Limb (tissue), 2 donors: ENCODE results near the gene GMDS.

ENCODE experiments used
- DNase-seq, 2 donors: peaks; one replicate each; pipeline ENCODE4 v3.0.0-alpha.2; 2016; ENCODE audit errors: extremely low spot score in 2 of 2

The GMDS gene

GRCh38 chr6:1904466-1904799, 341.0 kb downstream of the GMDS start:
- DNase-seq, result no peak

- peak; percentile 24 to 51 for DNase-seq
Observed at GRCh38 chr6:1903780-1904465, 341.5 kb downstream of the GMDS start.

- DNase-seq, result no peak
Observed at GRCh38 chr6:1901556-1901955, 343.8 kb downstream of the GMDS start.

- no peak for DNase-seq
Observed at GRCh38 chr6:1896897-1897296, 348.5 kb downstream of the GMDS start.

- no peak for DNase-seq
Observed at GRCh38 chr6:1895721-1896120, 349.7 kb downstream of the GMDS start.

- DNase-seq, result no peak
Observed at GRCh38 chr6:1894954-1895353, 350.5 kb downstream of the GMDS start.

GRCh38 chr6:1893470-1894130, 351.8 kb downstream of the GMDS start:
- no peak for DNase-seq

GRCh38 chr6:1892716-1893115, 352.7 kb downstream of the GMDS start:
- DNase-seq, result no peak

GRCh38 chr6:1890987-1891386, 354.4 kb downstream of the GMDS start:
- no peak for DNase-seq

GRCh38 chr6:1890071-1890470, 355.3 kb downstream of the GMDS start:
- no peak for DNase-seq

GRCh38 chr6:1885576-1886011, 359.8 kb downstream of the GMDS start:
- no peak for DNase-seq

- no peak for DNase-seq
Observed at GRCh38 chr6:1884313-1884712, 361.1 kb downstream of the GMDS start.

GRCh38 chr6:1878330-1878729, 367.1 kb downstream of the GMDS start:
- no peak for DNase-seq

GRCh38 chr6:1873781-1874180, 371.6 kb downstream of the GMDS start:
- DNase-seq, result no peak

- DNase-seq, result peak; percentile 71 to 73
Observed at GRCh38 chr6:1872649-1873131, 372.7 kb downstream of the GMDS start.

GRCh38 chr6:1871724-1872315, 373.6 kb downstream of the GMDS start:
- DNase-seq, result no peak

- DNase-seq, result no peak
Observed at GRCh38 chr6:1870932-1871331, 374.5 kb downstream of the GMDS start.

- DNase-seq, result no peak
Observed at GRCh38 chr6:1870251-1870650, 375.2 kb downstream of the GMDS start.

GRCh38 chr6:1869769-1870168, 375.6 kb downstream of the GMDS start:
- DNase-seq, result no peak

GRCh38 chr6:1869308-1869707, 376.1 kb downstream of the GMDS start:
- DNase-seq, result no peak

- DNase-seq, result no peak
Observed at GRCh38 chr6:1868561-1869261, 376.7 kb downstream of the GMDS start.

- DNase-seq, result no peak
Observed at GRCh38 chr6:1867197-1867596, 378.2 kb downstream of the GMDS start.
